Neuron (in vitro differentiated cells): ENCODE results near the gene TSHZ2.
"Not testable (repeated sequence)": the region's sequence is repeated elsewhere in the genome, so short reads cannot be mapped to it uniquely, and the experiment has no call there.

Experiments
- H2AFZ ChIP-seq: one replicate; pipeline ENCODE4 v1.6.1; 2013; ENCODE audit warnings: low read depth, mild to moderate bottlenecking, inconsistent platforms, low read length, moderate library complexity
- H3K27me3 ChIP-seq: one replicate; pipeline ENCODE4 v1.6.1; 2013; ENCODE audit warnings: low read length; ENCODE audit not compliant: insufficient read depth
- H3K36me3 ChIP-seq: one replicate; pipeline ENCODE4 v1.6.1; 2013; ENCODE audit warnings: low read length; ENCODE audit not compliant: insufficient read depth
- H3K4me1 ChIP-seq: one replicate; pipeline ENCODE4 v1.6.1; 2013; ENCODE audit warnings: low read length; ENCODE audit not compliant: insufficient read depth
- H3K4me3 ChIP-seq: 2 replicates; pipeline ENCODE4 v1.5.1; 2013; ENCODE audit warnings: mild to moderate bottlenecking, low read length, moderate library complexity
- H3K9me3 ChIP-seq: one replicate; pipeline ENCODE4 v1.6.1; 2013; ENCODE audit warnings: low read length

Gene TSHZ2

DNA sequence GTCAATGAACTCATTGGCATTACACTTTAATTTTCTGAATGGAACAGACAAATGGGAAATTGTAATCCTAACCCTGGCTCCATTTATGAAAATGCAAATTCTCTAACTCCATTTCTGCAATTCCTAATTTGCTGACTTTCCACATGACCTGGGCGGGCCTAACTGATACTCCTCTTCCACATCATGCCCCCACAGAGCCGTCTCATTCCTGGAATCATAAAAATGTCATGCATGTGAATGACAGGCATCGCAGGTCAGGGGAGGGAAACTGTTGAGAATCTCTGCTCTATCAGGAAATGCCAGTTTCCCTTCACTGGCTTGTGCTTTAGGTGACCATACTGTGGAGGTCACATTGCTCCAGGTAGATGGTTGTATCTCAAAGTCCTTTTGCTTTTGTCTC lies 456.4 kb downstream of the TSHZ2 start:
- H2AFZ ChIP-seq: no peak overlapping the region
- H3K27me3 ChIP-seq: no peaks in the 10 kb centered on the region
- peaks cover 28% of the 10 kb centered on the region for H3K4me1 ChIP-seq
- H3K4me3 ChIP-seq: no peak overlapping the region
- no peaks in the 10 kb centered on the region for H3K9me3 ChIP-seq
- H3K36me3 ChIP-seq: no peaks in the 10 kb centered on the region

DNA sequence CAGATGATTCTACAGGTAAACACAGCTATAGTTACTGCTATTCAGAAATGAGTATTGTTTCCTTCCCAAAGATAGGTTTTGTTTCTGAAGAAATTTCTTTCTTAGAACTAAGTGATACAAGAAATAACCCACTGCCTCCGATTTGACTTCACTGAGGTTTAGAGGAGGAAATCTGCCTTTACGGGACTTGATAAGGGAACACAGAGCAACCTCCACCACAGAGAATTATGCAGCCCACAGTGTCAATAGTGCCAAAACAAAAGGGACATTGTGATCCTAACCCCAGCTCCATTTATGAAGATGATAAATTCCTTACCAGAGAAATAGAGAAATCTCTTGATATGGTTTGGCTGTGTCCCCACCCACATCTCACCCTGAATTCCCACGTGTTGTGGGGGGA lies 456.8 kb downstream of the TSHZ2 start:
- Histone ChIP-seq H3K9me3 (no peaks in the 10 kb centered on the region), H3K4me1 (peaks cover 28% of the 10 kb centered on the region), H3K36me3 (no peaks in the 10 kb centered on the region), H2AFZ (no peak overlapping the region), H3K27me3 (no peaks in the 10 kb centered on the region), H3K4me3 (no peak overlapping the region)

DNA sequence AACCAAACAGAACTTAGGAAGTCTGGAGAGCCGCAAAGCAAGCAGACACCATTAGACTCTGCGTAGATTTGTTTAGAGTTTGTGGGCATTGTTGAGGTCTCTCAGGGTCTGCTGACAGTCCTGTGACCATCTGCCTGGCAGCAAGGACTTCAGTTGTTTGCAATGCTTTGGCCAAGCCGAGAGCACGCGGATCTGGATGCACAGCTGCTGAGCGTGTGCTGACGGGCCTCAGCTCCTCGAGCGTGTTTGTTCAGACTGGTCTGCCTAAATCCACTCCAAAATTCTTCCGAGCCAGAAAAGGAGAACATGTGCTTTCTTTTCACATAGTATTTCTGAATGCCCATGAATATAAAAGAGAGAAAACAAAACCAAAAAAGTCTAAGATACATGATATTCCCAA lies 462.5 kb downstream of the TSHZ2 start:
- no peak overlapping the region for H2AFZ ChIP-seq
- H3K4me1 ChIP-seq: peaks cover 4% of the 10 kb centered on the region
- no peaks in the 10 kb centered on the region for H3K36me3 ChIP-seq
- no peak overlapping the region for H3K4me3 ChIP-seq
- no peaks in the 10 kb centered on the region for H3K27me3 ChIP-seq
- H3K9me3 ChIP-seq: no peaks in the 10 kb centered on the region

DNA sequence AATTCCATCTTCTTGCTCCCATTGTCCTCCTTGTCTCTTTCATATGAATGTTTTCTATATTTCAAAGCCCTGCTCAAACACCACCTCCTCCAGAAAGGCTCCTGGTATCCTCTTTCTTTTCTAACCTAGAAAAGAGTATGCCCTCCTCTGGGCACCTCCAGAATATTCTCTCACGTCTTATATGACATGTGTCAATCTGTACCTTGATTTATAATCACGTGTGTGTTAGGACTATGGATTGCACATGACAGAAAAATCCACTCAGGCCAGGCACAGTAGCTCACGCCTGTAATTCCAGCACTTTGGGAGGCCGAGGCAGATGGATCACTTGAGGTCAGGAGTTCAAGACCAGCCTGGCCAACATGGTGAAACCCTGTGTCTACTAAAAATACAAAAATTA lies 464.8 kb downstream of the TSHZ2 start:
- H3K4me3 ChIP-seq, H3K36me3 ChIP-seq, H3K9me3 ChIP-seq, H3K27me3 ChIP-seq, H3K4me1 ChIP-seq, H2AFZ ChIP-seq: not testable (repeated sequence)

DNA sequence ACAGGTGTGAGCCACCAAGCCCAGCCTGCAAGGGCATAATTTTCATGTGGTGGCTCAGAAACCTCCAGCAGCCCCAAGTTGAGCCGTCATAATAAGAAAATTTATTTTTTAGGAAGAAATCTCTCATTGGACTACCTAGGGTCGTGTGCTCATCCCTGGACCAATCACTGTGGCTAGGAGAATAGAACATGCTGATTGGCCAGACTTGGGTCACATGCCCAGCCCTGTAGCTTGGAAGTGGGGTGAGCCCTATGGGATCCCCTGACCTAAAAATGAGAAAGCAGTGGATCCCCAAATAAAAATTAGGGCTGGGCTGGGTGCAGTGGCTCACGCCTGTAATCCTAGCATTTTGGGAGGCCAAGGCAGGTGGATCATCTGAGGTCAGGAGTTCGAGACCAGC lies 466.2 kb downstream of the TSHZ2 start:
- no peaks in the 10 kb centered on the region for H3K36me3 ChIP-seq
- peaks cover 4% of the 10 kb centered on the region for H3K9me3 ChIP-seq
- H3K4me1 ChIP-seq: peaks cover 5% of the 10 kb centered on the region
- H2AFZ ChIP-seq: no peak overlapping the region
- no peak overlapping the region for H3K4me3 ChIP-seq
- no peaks in the 10 kb centered on the region for H3K27me3 ChIP-seq

DNA sequence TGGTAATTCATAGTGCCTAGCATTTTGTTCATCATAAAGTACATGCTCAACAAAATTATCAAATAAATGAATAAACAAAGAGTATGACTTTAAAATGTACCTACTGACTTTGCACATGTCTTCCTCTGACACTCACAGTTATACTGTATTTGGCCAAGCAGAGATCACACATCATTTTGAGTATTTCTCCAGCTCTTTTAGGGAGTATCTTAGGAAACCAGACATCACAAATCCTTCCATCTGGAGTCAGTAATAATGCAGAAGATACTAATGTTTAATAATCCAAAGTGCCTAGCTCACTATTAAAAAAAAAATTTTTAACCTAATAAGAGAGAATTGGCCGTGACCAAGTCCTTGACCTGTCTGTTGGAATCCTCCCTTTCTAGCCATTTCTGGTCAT lies 466.9 kb downstream of the TSHZ2 start:
- Histone ChIP-seq H3K4me1 (peaks cover 7% of the 10 kb centered on the region), H3K4me3 (no peak overlapping the region), H3K27me3 (no peaks in the 10 kb centered on the region), H2AFZ (no peak overlapping the region), H3K9me3 (peaks cover 7% of the 10 kb centered on the region), H3K36me3 (no peaks in the 10 kb centered on the region)

DNA sequence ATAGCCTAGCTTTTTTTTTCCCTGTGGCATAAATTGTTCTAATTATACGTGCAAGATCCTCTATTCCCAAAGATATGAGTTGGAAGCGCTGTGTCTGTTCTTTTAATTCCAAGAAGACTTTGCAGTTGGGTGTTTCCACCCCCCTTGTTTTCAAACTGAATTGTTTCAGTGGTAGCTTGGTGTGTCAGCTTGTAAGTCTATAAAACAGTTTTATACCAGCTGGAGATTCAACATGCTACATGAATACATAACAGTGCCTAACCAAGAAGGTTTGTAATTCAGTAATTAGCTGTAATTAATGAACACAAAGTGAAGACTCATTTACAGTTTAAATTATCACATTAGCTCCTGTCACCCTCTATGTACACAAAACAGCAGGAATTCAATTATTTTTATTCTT lies 467.5 kb downstream of the TSHZ2 start:
- Histone ChIP-seq H3K36me3 (no peaks in the 10 kb centered on the region), H3K27me3 (no peaks in the 10 kb centered on the region), H3K9me3 (peaks cover 7% of the 10 kb centered on the region), H3K4me1 (peaks cover 13% of the 10 kb centered on the region), H2AFZ (no peak overlapping the region), H3K4me3 (no peak overlapping the region)

DNA sequence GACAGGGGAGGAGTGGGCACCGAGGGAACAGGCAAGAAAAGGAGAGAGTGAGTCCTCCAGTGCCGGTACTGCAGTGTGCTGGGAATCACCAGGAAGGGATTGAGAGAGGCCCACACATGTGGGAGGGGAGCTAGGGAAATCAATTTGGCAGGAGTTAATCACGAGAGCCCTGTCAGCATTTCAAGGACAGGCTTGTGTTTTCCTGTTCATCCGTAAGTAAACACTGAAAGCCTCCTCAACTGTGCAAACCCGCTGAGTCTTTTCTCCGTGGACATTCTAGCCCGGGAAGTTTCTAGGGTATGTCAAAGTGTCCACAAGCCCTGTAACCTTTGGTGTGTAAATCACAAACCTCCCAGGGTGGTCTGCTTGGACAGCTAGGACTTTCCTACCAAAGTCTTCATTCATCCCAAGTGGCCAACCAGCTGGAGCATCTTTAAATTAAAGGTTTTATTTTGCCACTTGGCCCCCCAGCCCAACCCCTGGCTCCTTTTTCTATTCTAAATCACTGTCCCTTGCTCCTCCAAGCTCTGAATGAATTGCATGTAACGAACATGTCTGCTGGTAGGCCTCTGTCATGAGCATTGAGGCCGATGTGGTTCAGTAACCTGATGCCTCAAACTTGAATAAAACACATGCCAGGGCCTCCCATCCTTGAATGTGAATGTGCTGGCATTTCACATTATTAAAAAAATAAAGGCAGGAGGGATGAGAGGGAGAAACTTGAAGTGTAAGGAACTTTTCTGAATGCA lies 472.4 kb downstream of the TSHZ2 start:
- Histone ChIP-seq H3K4me1 (peaks cover 17% of the 10 kb centered on the region), H3K36me3 (no peaks in the 10 kb centered on the region), H3K27me3 (no peaks in the 10 kb centered on the region), H3K9me3 (peaks cover 17% of the 10 kb centered on the region), H2AFZ (peak overlapping the region; percentile 51), H3K4me3 (no peak overlapping the region)

DNA sequence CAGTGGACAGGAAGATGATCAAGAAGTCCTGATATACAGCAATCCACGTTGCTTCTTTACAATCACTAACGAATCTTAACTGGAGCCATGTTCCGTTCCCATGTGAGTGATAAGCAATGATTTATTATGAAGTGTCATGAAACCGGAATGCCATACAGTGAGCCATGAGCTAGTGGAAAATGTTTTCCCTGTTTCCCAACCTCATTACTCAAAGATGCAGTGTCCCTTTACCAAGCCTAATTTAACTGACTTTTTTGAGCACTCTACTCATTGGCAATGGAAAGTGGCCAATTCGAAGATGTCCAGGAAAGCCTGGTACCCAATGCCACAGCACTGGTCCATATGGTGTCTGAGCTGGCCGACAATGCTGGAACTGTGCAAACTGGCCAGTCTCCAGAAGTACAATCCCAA lies 473.2 kb downstream of the TSHZ2 start:
- Histone ChIP-seq H3K36me3 (no peaks in the 10 kb centered on the region), H3K9me3 (peaks cover 17% of the 10 kb centered on the region), H3K4me1 (peaks cover 16% of the 10 kb centered on the region), H2AFZ (no peak overlapping the region), H3K4me3 (no peak overlapping the region), H3K27me3 (no peaks in the 10 kb centered on the region)

DNA sequence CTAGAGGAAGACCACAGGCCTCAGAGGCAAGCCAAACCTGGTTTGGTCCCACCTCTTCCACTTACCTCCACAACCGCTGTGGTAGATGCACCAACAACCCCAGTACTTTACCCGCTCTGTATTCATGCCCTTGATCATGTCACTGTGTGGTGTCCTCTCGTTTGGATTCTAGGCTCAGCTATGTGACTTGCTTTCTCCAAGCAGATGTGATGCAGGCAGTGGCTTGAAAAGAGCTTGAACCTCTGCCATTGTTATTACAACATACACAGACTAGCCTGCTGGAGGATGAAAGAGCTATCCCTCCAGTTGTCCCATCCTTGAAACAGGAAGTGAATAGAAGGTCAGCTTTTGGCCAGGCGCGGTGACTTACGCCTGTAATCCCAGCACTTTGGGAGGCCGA lies 473.8 kb downstream of the TSHZ2 start:
- Histone ChIP-seq H2AFZ (no peak overlapping the region), H3K4me3 (no peak overlapping the region), H3K36me3 (no peaks in the 10 kb centered on the region), H3K27me3 (no peaks in the 10 kb centered on the region), H3K9me3 (peaks cover 13% of the 10 kb centered on the region), H3K4me1 (peaks cover 16% of the 10 kb centered on the region)

DNA sequence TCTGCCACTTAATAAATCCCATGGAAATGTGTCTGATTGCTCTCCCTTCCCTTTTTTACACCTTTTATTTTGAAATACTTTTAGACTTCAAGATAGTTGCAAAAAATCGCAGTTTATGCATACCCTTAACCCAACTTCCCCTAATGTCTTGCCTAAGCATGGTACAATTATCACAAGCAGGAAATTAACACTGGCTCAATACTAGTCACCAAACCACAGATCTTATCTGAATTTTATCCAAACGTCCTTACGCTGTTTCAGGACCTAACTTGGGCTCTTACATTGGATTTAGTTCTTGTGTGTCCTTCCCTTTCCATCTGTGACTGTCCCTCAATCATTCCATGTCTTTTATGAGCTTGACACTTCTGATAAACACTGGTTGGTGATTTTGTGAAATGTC lies 475.2 kb downstream of the TSHZ2 start:
- H3K27me3 ChIP-seq: no peaks in the 10 kb centered on the region
- peaks cover 13% of the 10 kb centered on the region for H3K9me3 ChIP-seq
- H2AFZ ChIP-seq: no peak overlapping the region
- no peak overlapping the region for H3K4me3 ChIP-seq
- peaks cover 16% of the 10 kb centered on the region for H3K4me1 ChIP-seq
- H3K36me3 ChIP-seq: no peaks in the 10 kb centered on the region

DNA sequence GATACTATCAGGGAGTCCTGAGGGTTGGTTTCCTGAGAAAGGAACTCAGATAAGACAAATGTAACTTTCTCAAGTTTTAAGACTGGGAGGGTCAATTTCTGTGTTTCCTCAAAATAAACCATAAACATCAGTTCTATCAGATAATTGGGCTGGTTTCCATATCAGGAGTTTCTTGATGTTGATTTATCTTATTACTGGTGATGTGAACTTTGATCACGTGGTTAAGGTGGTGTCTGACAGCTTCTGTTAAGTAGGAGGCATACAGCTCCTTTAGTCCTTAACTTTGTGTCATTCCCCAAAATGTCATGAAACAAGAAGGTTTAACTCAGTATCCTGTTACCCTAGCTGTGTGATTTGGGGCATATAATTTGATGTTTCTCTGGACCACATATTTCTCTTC lies 476.3 kb downstream of the TSHZ2 start:
- Histone ChIP-seq H3K4me3 (no peak overlapping the region), H3K9me3 (peaks cover 13% of the 10 kb centered on the region), H3K27me3 (no peaks in the 10 kb centered on the region), H3K4me1 (peaks cover 16% of the 10 kb centered on the region), H3K36me3 (no peaks in the 10 kb centered on the region), H2AFZ (no peak overlapping the region)

DNA sequence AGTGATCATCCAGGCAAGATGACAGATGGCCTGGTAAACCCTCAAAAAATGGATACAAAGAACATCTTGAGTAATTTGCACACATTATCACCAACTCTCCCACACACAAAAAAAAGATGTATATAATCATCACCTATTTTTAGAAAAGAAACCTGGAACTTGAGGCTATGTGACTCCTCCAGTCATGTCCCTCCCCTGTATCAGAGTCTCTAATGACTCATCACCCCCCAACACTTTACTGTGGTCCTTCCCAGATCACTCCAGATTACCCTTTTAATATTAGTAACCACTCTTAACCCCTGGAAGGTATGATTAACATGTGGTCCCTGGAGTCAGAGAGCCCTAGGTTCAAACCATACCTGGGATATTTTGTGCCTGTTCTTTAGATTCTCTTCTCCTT lies 476.7 kb downstream of the TSHZ2 start:
- Histone ChIP-seq H3K9me3 (peaks cover 10% of the 10 kb centered on the region), H3K4me3 (no peak overlapping the region), H3K4me1 (peaks cover 15% of the 10 kb centered on the region), H2AFZ (no peak overlapping the region), H3K27me3 (no peaks in the 10 kb centered on the region), H3K36me3 (no peaks in the 10 kb centered on the region)

DNA sequence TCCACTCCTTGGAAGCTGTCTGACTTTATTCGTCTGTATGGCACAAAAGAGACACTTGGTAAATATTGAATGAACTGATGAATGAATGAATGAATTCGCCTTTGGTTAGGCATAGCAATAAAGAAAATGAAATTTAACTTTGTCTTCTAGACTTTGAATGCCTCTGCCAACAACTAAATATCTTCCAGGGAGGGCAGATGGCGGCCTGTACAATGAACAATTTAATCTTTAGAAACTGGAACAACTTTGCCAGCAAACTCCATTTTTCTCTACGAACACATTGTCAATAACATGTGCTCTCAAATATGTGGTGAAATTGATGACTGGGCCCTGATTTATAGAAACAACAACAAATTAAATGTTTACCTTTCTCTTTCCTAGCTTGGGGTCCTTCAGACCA lies 480.9 kb downstream of the TSHZ2 start:
- no peaks in the 10 kb centered on the region for H3K4me1 ChIP-seq
- no peaks in the 10 kb centered on the region for H3K27me3 ChIP-seq
- H3K36me3 ChIP-seq: no peaks in the 10 kb centered on the region
- H3K9me3 ChIP-seq: peaks cover 11% of the 10 kb centered on the region
- H3K4me3 ChIP-seq: no peak overlapping the region
- no peak overlapping the region for H2AFZ ChIP-seq
